K562 (cell line): Measurements from ENCODE around the gene CHRM4.

Experiments
- BHLHE40 ChIP-seq: IDR thresholded peaks from 2 replicates; pipeline ENCODE4 v1.6.1; 2011; ENCODE audit warnings: low read length, improper control_type of control experiment
- SMARCE1 ChIP-seq: fragments of 450-650 bp; IDR thresholded peaks from 2 replicates; pipeline ENCODE4 v1.7.1; 2016; ENCODE audit warnings: mild to moderate bottlenecking
- SP1 ChIP-seq: sonication (generic); formaldehyde crosslinking; IDR thresholded peaks from 2 replicates; pipeline ENCODE4 v1.8.1; 2022; ENCODE audit warnings: mild to moderate bottlenecking, missing genetic modification reagents
- SP2 ChIP-seq: IDR thresholded peaks from 2 replicates; pipeline ENCODE4 v1.6.1; 2011; ENCODE audit warnings: mild to moderate bottlenecking, low read depth, low read length, moderate library complexity; ENCODE audit not compliant: poor library complexity, severe bottlenecking; ENCODE audit errors: extremely low read depth
- TGIF2 ChIP-seq: sonication (generic); formaldehyde crosslinking; IDR thresholded peaks from 2 replicates; pipeline ENCODE4 v1.8.1; 2022; ENCODE audit warnings: mild to moderate bottlenecking, missing genetic modification reagents, moderate library complexity
- ZKSCAN3 ChIP-seq: fragments of 250-450 bp; sonication (Bioruptor Pico); IDR thresholded peaks from 2 replicates; pipeline ENCODE4 v1.4.0; 2020
- ZNF282 ChIP-seq: sonication (generic); formaldehyde crosslinking; IDR thresholded peaks from 2 replicates; pipeline ENCODE4 v1.8.1; 2023; ENCODE audit warnings: missing genetic modification reagents

DNA sequence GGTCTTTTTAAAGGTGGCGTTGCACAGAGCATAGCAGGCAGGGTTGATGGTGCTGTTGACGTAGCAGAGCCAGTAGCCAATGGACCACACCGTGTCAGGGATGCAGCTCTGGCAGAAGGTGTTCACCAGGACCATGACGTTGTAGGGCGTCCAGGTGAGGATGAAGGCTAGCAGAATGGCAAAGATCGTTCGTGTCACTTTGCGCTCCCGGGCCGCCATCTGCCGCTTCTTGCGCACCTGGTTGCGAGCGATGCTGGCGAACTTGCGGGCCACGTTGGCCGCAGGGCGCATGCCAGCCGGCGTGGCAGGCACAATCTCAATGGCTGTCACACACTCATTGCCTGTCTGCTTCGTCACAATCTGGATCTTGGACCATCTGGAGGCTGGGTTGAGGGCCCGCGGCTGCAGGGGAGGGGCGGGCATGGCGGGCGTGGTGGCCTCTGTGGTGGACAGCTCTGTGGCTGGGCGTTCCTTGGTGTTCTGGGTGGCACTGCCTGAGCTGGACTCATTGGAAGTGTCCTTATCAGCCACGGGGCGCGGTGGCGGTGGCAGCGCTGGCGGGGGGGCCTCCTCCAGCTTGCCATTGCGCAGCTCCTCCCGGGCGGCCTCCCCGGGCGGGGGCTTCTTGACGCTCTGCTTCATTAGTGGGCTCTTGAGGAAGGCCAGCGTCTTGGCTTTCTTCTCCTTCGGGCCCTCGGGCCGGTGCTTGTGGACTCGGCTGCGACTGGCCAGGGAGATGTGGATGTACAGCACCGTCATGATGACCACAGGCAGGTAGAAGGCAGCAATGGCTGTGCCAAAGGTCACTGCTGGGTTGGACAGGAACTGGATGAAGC is 6.2 kb downstream of the CHRM4 start:
- TF ChIP-seq SP2 (no peak), ZNF282 (no peak), SMARCE1 (no peak), ZKSCAN3 (CRISPR knock-in tag) (no peak), BHLHE40 (no peak), TGIF2 (CRISPR knock-in tag) (no peak), SP1 (no peak)
